Testis (tissue), 3 donors: ENCODE results near the gene RMND5A. TPM values are rescaled to one million over a fixed set of nuclear protein-coding genes. Genes with fewer than 3 reads are reported as not detected.

Source experiments
- DNase-seq: peaks from one replicate; pipeline ENCODE4 v3.0.0-alpha.2; 2019
- H3K27ac ChIP-seq, 2 donors: fragments of 200-600 bp; sonication (generic); one replicate each; pipeline ENCODE4 v1.5.1; 2019
- H3K27me3 ChIP-seq: fragments of 200-600 bp; sonication (generic); one replicate; pipeline ENCODE4 v1.5.1; 2019
- H3K36me3 ChIP-seq: fragments of 200-600 bp; sonication (generic); one replicate; pipeline ENCODE4 v1.5.1; 2017; ENCODE audit warnings: low read depth; ENCODE audit errors: missing control alignments
- H3K4me1 ChIP-seq: fragments of 200-600 bp; sonication (generic); one replicate; pipeline ENCODE4 v1.5.1; 2019
- H3K4me3 ChIP-seq, 2 donors: fragments of 200-600 bp; sonication (generic); one replicate each; pipeline ENCODE4 v1.5.1; 2017 to 2019
- H3K9me3 ChIP-seq: fragments of 200-600 bp; sonication (generic); one replicate; pipeline ENCODE4 v1.5.1; 2017
- CTCF ChIP-seq, 3 experiments: fragments of 450-650 bp in 2 of 3; fragments of 200-600 bp in 1 of 3; sonication (generic) in 1 of 3; IDR thresholded peaks; one replicate each; pipeline ENCODE4 v1.5.1; 2016 to 2019; ENCODE audit warnings: antibody characterized with exemption in 3 of 3, mild to moderate bottlenecking in 2 of 3, moderate library complexity in 1 of 3
- POLR2A ChIP-seq: fragments of 450-650 bp; IDR thresholded peaks from one replicate; pipeline ENCODE4 v1.6.1; 2017; ENCODE audit warnings: antibody characterized with exemption, mild to moderate bottlenecking, moderate library complexity
- WGBS, 2 donors: methylation state at CpG; one replicate each; pipeline ENCODE4 v1.1.5; 2018; 5-methylcytosine and 5-hydroxymethylcytosine counted together
- intact Hi-C: fragments of 100-400 bp; cut with DNase I; formaldehyde crosslinking; loops from one replicate; pipeline ENCODE4 v1.15.1; 2023; ENCODE audit warnings: low total_unique reads
- polyA plus RNA-seq: library from polyadenylated mRNA; stranded (reverse); fragments of 350-450 nt; fragmentation: Illumina TruSeq; extraction: RNeasy Lipid Tissue Mini Kit (QIAGEN cat#74804); gene quantifications from one replicate; pipeline ENCODE4 v1.2.3, GENCODE V29; 2014; ENCODE audit warnings: low read depth, low replicate concordance; ENCODE audit not compliant: insufficient read depth
- total RNA-seq, 2 donors: library from RNA; depleted of rRNA; stranded (reverse); fragments of >200 nt; gene quantifications; one replicate each; pipeline ENCODE4 v1.2.3, GENCODE V29; 2016

RMND5A gene
- total and polyA plus RNA-seq, 3 donors from 2014 or later: 28.4 to 31.7 (median 31.3) TPM

GRCh38 chr2:86826951-86827350, 106.9 kb downstream of the RMND5A start:
- no peak overlapping the region for H3K27ac ChIP-seq
- WGBS, 2 donors: 91 to 96% methylated on average over 4 of the region's 4 CpGs
- no peaks in the 10 kb centered on the region for H3K27me3 ChIP-seq
- H3K4me3 ChIP-seq: no peak overlapping the region
- intact Hi-C loops: no loop called here
- no peak for TF ChIP-seq CTCF (IDR thresholded peaks at IDR 0.05)
- no peak for TF ChIP-seq POLR2A
- no peak for DNase-seq
- H3K4me1 ChIP-seq: no peaks in the 10 kb centered on the region
- no peaks in the 10 kb centered on the region for H3K36me3 ChIP-seq
- no peaks in the 10 kb centered on the region for H3K9me3 ChIP-seq

Other genes with a start within 250 kb of the RMND5A start
- 10 to 100 TPM; 64.6 to 89.4 TPM for gene CHMP3, start 156.8 kb upstream of the RMND5A start, total RNA-seq
- gene CHMP3, start 156.8 kb upstream of the RMND5A start, polyA plus RNA-seq: 163 TPM
- 10 to 100 TPM; 48.2 to 59.7 TPM for gene RNF103, start 96.4 kb upstream of the RMND5A start, total RNA-seq
- 53.7 TPM for gene RNF103, start 96.4 kb upstream of the RMND5A start, polyA plus RNA-seq
- 1 to 10 TPM in 1 of 2 donors, under 1 TPM in 1; 0.31 to 1.7 TPM for gene CD8A, start 70.6 kb downstream of the RMND5A start, total RNA-seq
- 2.9 TPM for gene CD8A, start 70.6 kb downstream of the RMND5A start, polyA plus RNA-seq
- under 1 TPM in 1 of 2 donors, not detected in 1; 0.43 TPM for gene CD8B, start 141.6 kb downstream of the RMND5A start, total RNA-seq
- gene CD8B, start 141.6 kb downstream of the RMND5A start, polyA plus RNA-seq: 2.2 TPM
- 10 to 100 TPM; 48.9 to 74.8 TPM for gene RGPD1, start 221.8 kb downstream of the RMND5A start, total RNA-seq
- gene RGPD1, start 221.8 kb downstream of the RMND5A start, polyA plus RNA-seq: 22.3 TPM